Muscle layer of duodenum (tissue), 2 donors: ENCODE data around the gene TMEM184C.

ENCODE experiments used
- H3K27ac ChIP-seq: one replicate; pipeline ENCODE4 v1.7.0; 2013; ENCODE audit warnings: mild to moderate bottlenecking, low read length
- H3K27me3 ChIP-seq: one replicate; pipeline ENCODE4 v1.7.0; 2013; ENCODE audit warnings: low read depth, mild to moderate bottlenecking, control low read depth, low read length
- H3K36me3 ChIP-seq, 2 donors: one replicate each; pipeline ENCODE4 v1.7.0; 2013; ENCODE audit warnings: low read length in 2 of 2, control low read depth in 1 of 2, mild to moderate bottlenecking in 1 of 2; ENCODE audit not compliant: insufficient read depth in 2 of 2, control insufficient read depth in 1 of 2
- H3K4me1 ChIP-seq, 2 donors: one replicate each; pipeline ENCODE4 v1.7.0; 2013; ENCODE audit warnings: low read length in 2 of 2, mild to moderate bottlenecking in 2 of 2, control low read depth in 1 of 2, moderate library complexity in 1 of 2; ENCODE audit not compliant: insufficient read depth in 2 of 2, control insufficient read depth in 1 of 2
- H3K4me3 ChIP-seq, 2 donors: one replicate each; pipeline ENCODE4 v1.7.0; 2013; ENCODE audit warnings: low read length in 2 of 2, low read depth in 1 of 2, mild to moderate bottlenecking in 1 of 2
- H3K9me3 ChIP-seq, 2 donors: one replicate each; pipeline ENCODE4 v1.7.0; 2013; ENCODE audit warnings: low read length in 2 of 2, control low read depth in 1 of 2, mild to moderate bottlenecking in 1 of 2; ENCODE audit not compliant: control insufficient read depth in 1 of 2
- donor health status: healthy.

Gene TMEM184C

GRCh38 chr4:147617173-147617840, at the start of gene TMEM184C:
Gene TMEM184C (plus strand): TSS chr4:147617397. CDS start chr4:147617957, 560 bp downstream.
- H3K36me3 ChIP-seq: no peaks in the 10 kb centered on the region
- peak within 1 kb of the TSS; percentile 89 to 95 for H3K4me3 ChIP-seq
- no peaks in the 10 kb centered on the region for H3K9me3 ChIP-seq
- peaks cover 19 to 42% of the 10 kb centered on the region in 2 donors for H3K4me1 ChIP-seq
- no peaks in the 10 kb centered on the region for H3K27me3 ChIP-seq
- peak within 1 kb of the TSS; percentile 81 for H3K27ac ChIP-seq

GRCh38 chr4:147570616-147571015, 46.6 kb upstream of the TMEM184C start:
- Histone ChIP-seq H3K27ac (no peak overlapping the region), H3K4me1 (peaks cover 0 to 6% of the 10 kb centered on the region in 2 donors), H3K27me3 (no peaks in the 10 kb centered on the region), H3K4me3 (no peak overlapping the region), H3K9me3 (no peaks in the 10 kb centered on the region), H3K36me3 (no peaks in the 10 kb centered on the region)

GRCh38 chr4:147571036-147571770, 46.0 kb upstream of the TMEM184C start:
- Histone ChIP-seq H3K4me3 (no peak overlapping the region), H3K36me3 (no peaks in the 10 kb centered on the region), H3K9me3 (no peaks in the 10 kb centered on the region), H3K27me3 (no peaks in the 10 kb centered on the region), H3K4me1 (peaks cover 0 to 6% of the 10 kb centered on the region in 2 donors), H3K27ac (no peak overlapping the region)

DNA sequence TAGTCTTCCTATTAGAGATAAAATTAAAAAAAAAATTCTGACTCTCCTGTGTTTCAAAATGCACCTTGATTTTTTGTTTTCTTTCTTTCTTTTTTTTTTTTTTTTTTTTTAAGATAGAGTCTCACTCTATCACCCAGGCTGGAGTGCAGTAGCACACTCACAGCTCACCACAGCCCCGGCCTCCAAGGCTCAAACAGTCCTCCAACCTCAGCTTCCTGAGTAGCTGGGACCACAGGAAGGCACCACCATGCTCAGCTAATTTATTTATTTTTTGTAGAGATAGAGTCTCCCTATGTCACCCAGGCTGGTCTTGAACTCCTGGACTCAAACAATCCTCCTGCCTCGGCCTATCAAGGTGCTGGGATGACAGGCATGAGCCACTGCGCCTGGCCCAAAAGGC, 41.1 kb upstream of the TMEM184C start:
- Histone ChIP-seq H3K27me3 (no peaks in the 10 kb centered on the region), H3K4me3 (no peak overlapping the region), H3K4me1 (peaks cover 0 to under 1% of the 10 kb centered on the region in 2 donors), H3K9me3 (no peaks in the 10 kb centered on the region), H3K36me3 (no peaks in the 10 kb centered on the region), H3K27ac (no peak overlapping the region)

GRCh38 chr4:147578051-147578476, 39.1 kb upstream of the TMEM184C start:
- Histone ChIP-seq H3K27ac (no peak overlapping the region), H3K36me3 (no peaks in the 10 kb centered on the region), H3K9me3 (no peaks in the 10 kb centered on the region), H3K4me3 (no peak overlapping the region), H3K4me1 (no peaks in the 10 kb centered on the region), H3K27me3 (no peaks in the 10 kb centered on the region)

- Histone ChIP-seq H3K27me3 (no peaks in the 10 kb centered on the region), H3K4me3 (no peak overlapping the region), H3K27ac (no peak overlapping the region), H3K4me1 (no peaks in the 10 kb centered on the region), H3K9me3 (no peaks in the 10 kb centered on the region), H3K36me3 (no peaks in the 10 kb centered on the region)
These were observed 38.6 kb upstream of the TMEM184C start for GRCh38 chr4:147578593-147578992.

- Histone ChIP-seq H3K4me3 (no peak overlapping the region), H3K27ac (no peak overlapping the region), H3K27me3 (no peaks in the 10 kb centered on the region), H3K9me3 (no peaks in the 10 kb centered on the region), H3K4me1 (no peaks in the 10 kb centered on the region), H3K36me3 (no peaks in the 10 kb centered on the region)
These were observed 36.8 kb upstream of the TMEM184C start for GRCh38 chr4:147580396-147580795.

- Histone ChIP-seq H3K9me3 (no peaks in the 10 kb centered on the region), H3K4me1 (no peaks in the 10 kb centered on the region), H3K27me3 (no peaks in the 10 kb centered on the region), H3K27ac (no peak overlapping the region), H3K36me3 (no peaks in the 10 kb centered on the region), H3K4me3 (no peak overlapping the region)
These were observed 35.4 kb upstream of the TMEM184C start for GRCh38 chr4:147581606-147582350.

- no peaks in the 10 kb centered on the region for H3K9me3 ChIP-seq
- H3K27me3 ChIP-seq: no peaks in the 10 kb centered on the region
- no peaks in the 10 kb centered on the region for H3K4me1 ChIP-seq
- H3K36me3 ChIP-seq: no peaks in the 10 kb centered on the region
- no peak overlapping the region for H3K27ac ChIP-seq
- H3K4me3 ChIP-seq: no peak overlapping the region
These were observed 34.7 kb upstream of the TMEM184C start for GRCh38 chr4:147582386-147583060.

- Histone ChIP-seq H3K4me1 (no peaks in the 10 kb centered on the region), H3K9me3 (no peaks in the 10 kb centered on the region), H3K27me3 (no peaks in the 10 kb centered on the region), H3K27ac (no peak overlapping the region), H3K4me3 (no peak overlapping the region), H3K36me3 (no peaks in the 10 kb centered on the region)
These were observed 33.3 kb upstream of the TMEM184C start for GRCh38 chr4:147583876-147584275.

GRCh38 chr4:147586032-147586431, 31.2 kb upstream of the TMEM184C start:
- Histone ChIP-seq H3K27me3 (no peaks in the 10 kb centered on the region), H3K27ac (no peak overlapping the region), H3K9me3 (no peaks in the 10 kb centered on the region), H3K36me3 (no peaks in the 10 kb centered on the region), H3K4me3 (no peak overlapping the region), H3K4me1 (peaks cover 0 to 4% of the 10 kb centered on the region in 2 donors)
